Neural cell (in vitro differentiated cells): ENCODE measurements around the gene PPP2R5D.

ENCODE experiments used
- CTCF ChIP-seq: fragments of 450-650 bp; IDR thresholded peaks from 2 replicates; pipeline ENCODE4 v1.5.1; 2014; ENCODE audit warnings: antibody characterized with exemption, mild to moderate bottlenecking, moderate library complexity; ENCODE audit not compliant: poor library complexity, severe bottlenecking
- EZH2 ChIP-seq: fragments of 200-600, 300-800 bp; shearing (Covaris generic), sonication (generic); IDR thresholded peaks from 2 replicates; pipeline ENCODE4 v1.6.1; 2014; ENCODE audit warnings: antibody characterized with exemption, low read length, borderline replicate concordance, mild to moderate bottlenecking; ENCODE audit not compliant: insufficient read depth, poor library complexity, severe bottlenecking
- POLR2AphosphoS5 ChIP-seq: IDR thresholded peaks from 2 replicates; pipeline ENCODE4 v1.6.1; 2012
- RAD21 ChIP-seq: fragments of 450-650 bp; conservative IDR thresholded peaks from 2 replicates; pipeline ENCODE4 v1.6.1; 2014; ENCODE audit warnings: antibody characterized with exemption, mild to moderate bottlenecking, moderate library complexity
- REST ChIP-seq: IDR thresholded peaks from 2 replicates; pipeline ENCODE4 v1.6.1; 2012; ENCODE audit warnings: borderline replicate concordance

GRCh38 chr6:42962502-42963178 is 21.7 kb upstream of the PPP2R5D start:
- TF ChIP-seq RAD21 (no peak), CTCF (no peak), POLR2AphosphoS5 (no peak), EZH2 (no peak), REST (no peak)
